A549 (cell line): ENCODE data around the gene SMIM35. TPM values are rescaled to one million over a fixed set of nuclear protein-coding genes. Genes with fewer than 3 reads are reported as not detected.

Experiments used
- ATAC-seq, 2 experiments: fragments of 200-7000 bp in 1 of 2; fragments of >200 bp in 1 of 2; cut with Nextera tagmentation in 1 of 2; cut with Tn5 transposase in 1 of 2; 3 replicates each; pipeline versions ENCODE4 v1.8.0 to v1.9.1; 2018 to 2020; ENCODE audit warnings: mild to moderate bottlenecking in 1 of 2, moderate library complexity in 1 of 2
- CTCF ChIA-PET: fragments of 300-600 bp; sonication (Branson Sonifier 250); formaldehyde crosslinking; extraction: SDS; loops from one replicate; lab custom pipeline; 2021; ENCODE audit warnings: antibody characterized with exemption, inconsistent platforms; lab: Yijun Ruan, JAX
- POLR2A ChIA-PET: fragments of 350-600 bp; formaldehyde crosslinking; extraction: SDS; loops from one replicate; lab custom pipeline; 2021; ENCODE audit warnings: antibody characterized with exemption, inconsistent platforms; lab: Yijun Ruan, JAX
- DNase-seq, 2 experiments: peaks; one replicate each; pipeline versions ENCODE4 v3.0.0 to v3.0.0-alpha.2; 2011 to 2016; ENCODE audit warnings: low read depth in 1 of 2, low spot score in 1 of 2
- FAIRE-seq: peaks from 2 replicates; lab custom pipeline; 2011; peaks lifted over from hg19 to GRCh38; lab: Jason Lieb, UNC
- H3K27ac ChIP-seq, 2 experiments: fragments of >200 bp; sonication (Bioruptor Twin); formaldehyde crosslinking; 3 replicates each; pipeline ENCODE4 v1.5.1; 2016 to 2017
- H3K4me1 ChIP-seq: fragments of >200 bp; sonication (Bioruptor Twin); formaldehyde crosslinking; 3 replicates; pipeline ENCODE4 v1.6.1; 2016
- H3K4me2 ChIP-seq: fragments of >200 bp; sonication (Bioruptor Twin); formaldehyde crosslinking; 3 replicates; pipeline ENCODE4 v1.6.1; 2016
- H3K4me3 ChIP-seq: fragments of >200 bp; sonication (Bioruptor Twin); formaldehyde crosslinking; 3 replicates; pipeline ENCODE4 v1.5.1; 2016
- H3K9me3 ChIP-seq: fragments of >200 bp; sonication (Bioruptor Twin); formaldehyde crosslinking; 3 replicates; pipeline ENCODE4 v1.6.1; 2016
- ATOH8 ChIP-seq: fragments of 250-450 bp; sonication (Bioruptor Pico); IDR thresholded peaks from 2 replicates; pipeline ENCODE4 v1.5.0; 2020; ENCODE audit warnings: low read depth, mild to moderate bottlenecking, moderate library complexity
- CBX8 ChIP-seq: fragments of 200-600 bp; sonication (generic); IDR thresholded peaks from 2 replicates; pipeline ENCODE4 v1.6.1; 2016
- CEBPB ChIP-seq, 2 experiments: fragments of >200 bp in 1 of 2; sonication (Bioruptor Twin) in 1 of 2; formaldehyde crosslinking in 1 of 2; IDR thresholded peaks; 2 replicates each; pipeline ENCODE4 v1.6.1; 2012 to 2016
- CHD4 ChIP-seq: fragments of 200-600 bp; sonication (generic); IDR thresholded peaks from 2 replicates; pipeline ENCODE4 v1.6.1; 2016; ENCODE audit warnings: antibody characterized with exemption, mild to moderate bottlenecking, borderline replicate concordance
- EHF ChIP-seq: fragments of 250-450 bp; sonication (Bioruptor Pico); IDR thresholded peaks from 2 replicates; pipeline ENCODE4 v1.5.0; 2020; ENCODE audit warnings: mild to moderate bottlenecking
- ESRRA ChIP-seq: fragments of 150-350 bp; IDR thresholded peaks from 2 replicates; pipeline ENCODE4 v1.6.1; 2014; ENCODE audit warnings: mild to moderate bottlenecking, low read length, borderline replicate concordance
- HES2 ChIP-seq: fragments of >200 bp; sonication (Bioruptor Twin); formaldehyde crosslinking; IDR thresholded peaks from 2 replicates; pipeline ENCODE4 v1.6.1; 2016
- KDM1A ChIP-seq: fragments of 200-600 bp; sonication (generic); IDR thresholded peaks from 2 replicates; pipeline ENCODE4 v1.6.1; 2016; ENCODE audit warnings: low read depth, mild to moderate bottlenecking
- KDM5A ChIP-seq: fragments of 200-600 bp; sonication (generic); IDR thresholded peaks from 2 replicates; pipeline ENCODE4 v1.6.1; 2016; ENCODE audit warnings: antibody characterized with exemption, mild to moderate bottlenecking
- MAFK ChIP-seq: fragments of 450-650 bp; IDR thresholded peaks from 2 replicates; pipeline ENCODE4 v1.6.1; 2014; ENCODE audit not compliant: partially characterized antibody
- MAZ ChIP-seq: fragments of 150-350 bp; IDR thresholded peaks from 2 replicates; pipeline ENCODE4 v1.6.1; 2014; ENCODE audit warnings: antibody characterized with exemption, low read depth, low read length, borderline replicate concordance
- NPAS2 ChIP-seq: fragments of 250-450 bp; sonication (Bioruptor Pico); IDR thresholded peaks from 2 replicates; pipeline ENCODE4 v1.8.0; 2022; ENCODE audit warnings: mild to moderate bottlenecking, moderate library complexity, borderline replicate concordance
- PBX3 ChIP-seq: IDR thresholded peaks from 2 replicates; pipeline ENCODE4 v1.6.1; 2012
- POLR2AphosphoS2 ChIP-seq: conservative IDR thresholded peaks from 2 replicates; pipeline ENCODE4 v1.6.1; 2012; ENCODE audit warnings: low read length, improper control_type of control experiment, inconsistent platforms
- RARB ChIP-seq: fragments of 250-450 bp; sonication (Bioruptor Pico); IDR thresholded peaks from 2 replicates; pipeline ENCODE4 v1.8.0; 2021; ENCODE audit warnings: mild to moderate bottlenecking, moderate library complexity
- RCOR1 ChIP-seq: fragments of 150-350 bp; IDR thresholded peaks from 2 replicates; pipeline ENCODE4 v1.6.1; 2014; ENCODE audit warnings: antibody characterized with exemption, low read length, low read depth
- REST ChIP-seq: fragments of 200-600 bp; sonication (generic); IDR thresholded peaks from 2 replicates; pipeline ENCODE4 v1.6.1; 2016; ENCODE audit warnings: antibody characterized with exemption, mild to moderate bottlenecking, moderate library complexity
- RFX5 ChIP-seq: fragments of 450-650 bp; IDR thresholded peaks from 2 replicates; pipeline ENCODE4 v1.7.1; 2014; ENCODE audit warnings: antibody characterized with exemption, mild to moderate bottlenecking, moderate library complexity
- RNF2 ChIP-seq: fragments of 200-600 bp; sonication (generic); IDR thresholded peaks from 2 replicates; pipeline ENCODE4 v1.6.1; 2016; ENCODE audit warnings: low read depth, mild to moderate bottlenecking, antibody characterized with exemption, moderate library complexity, borderline replicate concordance
- SMC3 ChIP-seq: fragments of >200 bp; sonication (Bioruptor Twin); formaldehyde crosslinking; IDR thresholded peaks from 3 replicates; pipeline ENCODE4 v1.6.1; 2018; ENCODE audit warnings: inconsistent platforms
- TFCP2L1 ChIP-seq: fragments of 250-450 bp; sonication (Bioruptor Pico); IDR thresholded peaks from 2 replicates; pipeline ENCODE4 v1.5.0; 2021; ENCODE audit warnings: mild to moderate bottlenecking
- TP53 ChIP-seq: fragments of 250-450 bp; sonication (Bioruptor Pico); IDR thresholded peaks from 2 replicates; pipeline ENCODE4 v1.5.0; 2021; ENCODE audit warnings: mild to moderate bottlenecking, moderate library complexity
- USF2 ChIP-seq: fragments of 450-650 bp; IDR thresholded peaks from 2 replicates; pipeline ENCODE4 v1.6.1; 2014; ENCODE audit warnings: antibody characterized with exemption
- ZFP36 ChIP-seq: fragments of 450-650 bp; IDR thresholded peaks from 2 replicates; pipeline ENCODE4 v1.6.1; 2014; ENCODE audit warnings: borderline replicate concordance; ENCODE audit not compliant: partially characterized antibody
- ZNF302 ChIP-seq: fragments of 250-450 bp; sonication (Bioruptor Pico); IDR thresholded peaks from 2 replicates; pipeline ENCODE4 v1.9.0; 2021; ENCODE audit warnings: inconsistent platforms, mild to moderate bottlenecking, moderate library complexity
- WGBS: methylation state at CpG from one replicate; pipeline ENCODE4 v1.1.6; 2017; ENCODE audit errors: missing lambda C conversion rate; 5-methylcytosine and 5-hydroxymethylcytosine counted together
- polyA plus RNA-seq, 4 experiments: library from polyadenylated mRNA; depleted of rRNA in 3 of 4; stranded (reverse); fragments of >200 nt; fragmentation: RNase III in 1 of 4; extraction: RNeasy Plus Mini Kit Qiagen cat#74134 plus additional on column Dnase treatment in 1 of 4; gene quantifications; 2 replicates in 3 of 4; 3 replicates in 1 of 4; pipeline ENCODE4 v1.2.3, GENCODE V29; 2011 to 2017

The SMIM35 gene
- polyA plus RNA-seq, 2 of the 4 experiments (the other 2 are of a cell fraction): not detected

- Histone ChIP-seq H3K4me1 (peaks cover 9% of the 10 kb centered on the region; the same call in 1 of the 3 replicates), H3K9me3 (no peaks in the 10 kb centered on the region), H3K4me3 (no peak overlapping the region), H3K27ac (no peak overlapping the region), H3K4me2 (no peak overlapping the region)
- DNase-seq: no peak
- no peak for ATAC-seq
- TF ChIP-seq USF2 (no peak), SMC3 (no peak), CBX8 (no peak), EHF (CRISPR knock-in tag) (no peak), ZFP36 (no peak), CHD4 (no peak), REST (no peak), RFX5 (no peak)
- 78% methylated on average over 5 of the region's 5 CpGs for WGBS
- ChIA-PET POLR2A (no interaction called here), CTCF (interaction anchor here (1.0 kb wide), 1 partner anchor 13 kb away, joined by 3 read pairs; no protein-coding TSS in a partner anchor)
- FAIRE-seq: no peak
Measured at GRCh38 chr11:117969160-117969991, 117.4 kb downstream of the SMIM35 start.

- FAIRE-seq: no peak
- 55% methylated on average over 8 of the region's 8 CpGs for WGBS
- CTCF ChIA-PET: interaction anchor here (1.0 kb wide), 1 partner anchor 123 kb away, joined by 3 read pairs; no protein-coding TSS in a partner anchor
Measured at GRCh38 chr11:117966908-117967307, 119.9 kb downstream of the SMIM35 start.

More at GRCh38 chr11:117966908-117967307, 119.9 kb downstream of the SMIM35 start:
- no peak for TF ChIP-seq HES2
- TF ChIP-seq CEBPB (IDR thresholded peaks at IDR 0.05): no peak
- TF ChIP-seq RCOR1: no peak
- TF ChIP-seq RNF2: no peak
- no peak for TF ChIP-seq KDM5A
- no peak for TF ChIP-seq ESRRA
- TF ChIP-seq CHD4: no peak
- no peak for TF ChIP-seq USF2
- no peak for TF ChIP-seq TFCP2L1 (CRISPR knock-in tag)
- TF ChIP-seq TP53: no peak
- TF ChIP-seq ZNF302 (CRISPR knock-in tag): no peak
- no peak for TF ChIP-seq PBX3
- no peak for TF ChIP-seq MAFK
- TF ChIP-seq KDM1A: no peak
- TF ChIP-seq RARB: no peak
- no peak for TF ChIP-seq CBX8
- no peak for TF ChIP-seq MAZ
- no peak for TF ChIP-seq NPAS2 (CRISPR knock-in tag)
- no peak for TF ChIP-seq POLR2AphosphoS2
- no peak for TF ChIP-seq ATOH8
- Histone ChIP-seq H3K4me3 (no peak overlapping the region), H3K4me1 (no peaks in the 10 kb centered on the region), H3K4me2 (no peak overlapping the region), H3K9me3 (no peaks in the 10 kb centered on the region), H3K27ac (no peak overlapping the region)
- POLR2A ChIA-PET: no interaction called here
- ATAC-seq (no peak), DNase-seq (no peak)
